H9 (cell line): Measurements from ENCODE around the gene SFMBT2. TPM values are rescaled to one million over a fixed set of nuclear protein-coding genes. Genes with fewer than 3 reads are reported as not detected.
"Not testable (repeated sequence)": the region's sequence is repeated elsewhere in the genome, so short reads cannot be mapped to it uniquely, and the experiment has no call there.

Experiments
- DNase-seq: peaks from one replicate; pipeline ENCODE4 v3.0.0-alpha.2; 2017
- H2AFZ ChIP-seq: one replicate; pipeline ENCODE4 v1.6.1; 2013; ENCODE audit warnings: mild to moderate bottlenecking, low read length, control low read depth, moderate library complexity
- H2AK5ac ChIP-seq: 2 replicates; pipeline ENCODE4 v1.6.1; 2013; ENCODE audit warnings: low read length, control low read depth, mixed read lengths; ENCODE audit not compliant: insufficient read length
- H2BK120ac ChIP-seq: one replicate; pipeline ENCODE4 v1.6.1; 2013; ENCODE audit warnings: low read depth, mild to moderate bottlenecking, low read length, control low read depth, inconsistent platforms; ENCODE audit not compliant: poor library complexity, severe bottlenecking
- H2BK12ac ChIP-seq: 2 replicates; pipeline ENCODE4 v1.6.1; 2013; ENCODE audit warnings: low read length, control low read depth, mixed read lengths, low read depth; ENCODE audit not compliant: insufficient read length
- H2BK15ac ChIP-seq: 2 replicates; pipeline ENCODE4 v1.6.1; 2013; ENCODE audit warnings: low read depth, low read length, control low read depth
- H2BK20ac ChIP-seq: one replicate; pipeline ENCODE4 v1.6.1; 2013; ENCODE audit warnings: low read depth, mild to moderate bottlenecking, low read length, control low read depth, inconsistent platforms; ENCODE audit not compliant: poor library complexity, severe bottlenecking
- H2BK5ac ChIP-seq: 2 replicates; pipeline ENCODE4 v1.6.1; 2013; ENCODE audit warnings: low read length, control low read depth, mixed read lengths; ENCODE audit not compliant: insufficient read length
- H3K14ac ChIP-seq: 2 replicates; pipeline ENCODE4 v1.6.1; 2013; ENCODE audit warnings: low read length, control low read depth; ENCODE audit not compliant: insufficient read depth
- H3K18ac ChIP-seq: 2 replicates; pipeline ENCODE4 v1.6.1; 2013; ENCODE audit warnings: low read depth, mild to moderate bottlenecking, mixed read lengths, low read length, control low read depth; ENCODE audit not compliant: insufficient read length
- H3K23ac ChIP-seq: 2 replicates; pipeline ENCODE4 v1.6.1; 2013; ENCODE audit warnings: low read length, control low read depth, mixed read lengths, low read depth; ENCODE audit not compliant: insufficient read length
- H3K23me2 ChIP-seq: 2 replicates; pipeline ENCODE4 v1.6.1; 2013; ENCODE audit warnings: low read depth, mild to moderate bottlenecking, mixed read lengths, low read length, control low read depth; ENCODE audit not compliant: insufficient read length, poor library complexity, severe bottlenecking
- H3K27ac ChIP-seq: 2 replicates; pipeline ENCODE4 v1.5.1; 2013; ENCODE audit warnings: low read length, control low read depth, mixed read lengths, low read depth; ENCODE audit not compliant: insufficient read length
- H3K27me3 ChIP-seq: 2 replicates; pipeline ENCODE4 v1.6.1; 2013; ENCODE audit warnings: low read length, control low read depth, inconsistent platforms; ENCODE audit not compliant: insufficient read depth
- H3K4ac ChIP-seq: 2 replicates; pipeline ENCODE4 v1.6.1; 2013; ENCODE audit warnings: low read depth, mild to moderate bottlenecking, control low read depth, inconsistent platforms, low read length, moderate library complexity
- H3K4me1 ChIP-seq: 2 replicates; pipeline ENCODE4 v1.6.1; 2013; ENCODE audit warnings: low read length, control low read depth, inconsistent platforms; ENCODE audit not compliant: insufficient read depth
- H3K4me2 ChIP-seq: 2 replicates; pipeline ENCODE4 v1.6.1; 2013; ENCODE audit warnings: low read length, control low read depth, mixed read lengths; ENCODE audit not compliant: insufficient read length, insufficient read depth
- H3K56ac ChIP-seq: 2 replicates; pipeline ENCODE4 v1.6.1; 2013; ENCODE audit warnings: low read depth, mild to moderate bottlenecking, mixed read lengths, low read length, control low read depth; ENCODE audit not compliant: insufficient read length
- H3K79me1 ChIP-seq: 2 replicates; pipeline ENCODE4 v1.6.1; 2013; ENCODE audit warnings: low read depth, mild to moderate bottlenecking, moderate library complexity, low read length, control low read depth, inconsistent platforms; ENCODE audit not compliant: insufficient read depth, poor library complexity, severe bottlenecking
- H3K79me2 ChIP-seq: 2 replicates; pipeline ENCODE4 v1.6.1; 2013; ENCODE audit warnings: low read length, control low read depth, inconsistent platforms; ENCODE audit not compliant: insufficient read depth
- H3K9ac ChIP-seq: 2 replicates; pipeline ENCODE4 v1.6.1; 2013; ENCODE audit warnings: low read length, control low read depth, mixed read lengths; ENCODE audit not compliant: insufficient read length; ENCODE audit errors: extremely low read depth
- H3K9me3 ChIP-seq: one replicate; pipeline ENCODE4 v1.6.1; 2013; ENCODE audit warnings: low read depth, low read length, inconsistent platforms; ENCODE audit not compliant: control insufficient read depth
- H3T11ph ChIP-seq: one replicate; pipeline ENCODE4 v1.6.1; 2013; ENCODE audit warnings: mild to moderate bottlenecking, low read length, control low read depth, inconsistent platforms
- H4K20me1 ChIP-seq: one replicate; pipeline ENCODE4 v1.6.1; 2013; ENCODE audit not compliant: control insufficient read depth, insufficient read length, insufficient read depth
- H4K5ac ChIP-seq: 2 replicates; pipeline ENCODE4 v1.6.1; 2013; ENCODE audit warnings: low read depth, mild to moderate bottlenecking, mixed read lengths, low read length, control low read depth; ENCODE audit not compliant: insufficient read length
- H4K8ac ChIP-seq: replicated peaks from 2 replicates; pipeline ENCODE4 v1.6.1; 2013; ENCODE audit warnings: low read length, control low read depth, mixed read lengths, low read depth; ENCODE audit not compliant: insufficient read length
- H4K91ac ChIP-seq: 2 replicates; pipeline ENCODE4 v1.6.1; 2013; ENCODE audit warnings: low read depth, mild to moderate bottlenecking, moderate library complexity, mixed read lengths, low read length, control low read depth; ENCODE audit not compliant: insufficient read length
- H3K27ac Mint-ChIP-seq, 3 experiments: 2 replicates in 2 of 3; 3 replicates in 1 of 3; pipeline ENCODE4 v1.8.0; 2020 to 2021; ENCODE audit warnings: mixed read lengths in 3 of 3, mild to moderate bottlenecking in 1 of 3, moderate library complexity in 1 of 3
- H3K27me3 Mint-ChIP-seq: 2 replicates; pipeline ENCODE4 v1.8.0; 2021; ENCODE audit warnings: low read depth, mild to moderate bottlenecking, moderate library complexity, mixed read lengths
- H3K36me3 Mint-ChIP-seq, 3 experiments: 2 replicates in 2 of 3; 3 replicates in 1 of 3; pipeline ENCODE4 v1.8.0; 2020 to 2021; ENCODE audit warnings: low read depth in 3 of 3, mixed read lengths in 3 of 3; ENCODE audit not compliant: insufficient read depth in 1 of 3
- H3K4me1 Mint-ChIP-seq, 2 experiments: 2 replicates each; pipeline ENCODE4 v1.8.0; 2020; ENCODE audit warnings: mixed read lengths in 2 of 2
- H3K4me3 Mint-ChIP-seq, 2 experiments: 2 replicates in 1 of 2; 3 replicates in 1 of 2; pipeline ENCODE4 v1.8.0; 2020 to 2021; ENCODE audit warnings: mild to moderate bottlenecking in 2 of 2, mixed read lengths in 2 of 2, moderate library complexity in 1 of 2
- H3K9me3 Mint-ChIP-seq, 2 experiments: 2 replicates in 1 of 2; 3 replicates in 1 of 2; pipeline ENCODE4 v1.8.0; 2020; ENCODE audit warnings: mild to moderate bottlenecking in 2 of 2, mixed read lengths in 2 of 2, moderate library complexity in 1 of 2
- CTCF ChIP-seq: fragments of 200-600 bp; sonication (generic); conservative IDR thresholded peaks from 3 replicates; pipeline ENCODE4 v1.8.0; 2021; ENCODE audit warnings: antibody characterized with exemption, mild to moderate bottlenecking
- WGBS: extraction: QIAGEN DNeasy Blood & Tissue Kit; methylation state at CpG from one replicate; pipeline ENCODE4 v1.1.7; 2013; ENCODE audit warnings: missing lambda C conversion rate, low lambda C conversion rate, mixed read lengths; ENCODE audit not compliant: insufficient read length; ENCODE audit errors: extremely low coverage; 5-methylcytosine and 5-hydroxymethylcytosine counted together
- total RNA-seq: library from RNA; stranded (reverse); gene quantifications from 2 replicates; pipeline ENCODE4 v1.2.1, GENCODE V29; 2021

The SFMBT2 gene
- total RNA-seq, 1 experiment from 2014 or later: 5.3 TPM

GRCh38 chr10:7391748-7392147 lies 19.1 kb downstream of the SFMBT2 start:
- Mint-ChIP-seq H3K9me3 (no peaks in the 10 kb centered on the region), H3K4me1 (peaks cover 4 to 5% of the 10 kb centered on the region in 2 experiments), H3K27ac (no peak overlapping the region), H3K36me3 (no peaks in the 10 kb centered on the region; a peak in 1 of 7 replicates), H3K4me3 (no peak overlapping the region), H3K27me3 (no peaks in the 10 kb centered on the region)
- no CpG with 5 or more reads among the region's 6 CpGs for WGBS
- no peak overlapping the region for H2BK5ac ChIP-seq
- no peak overlapping the region for H2BK12ac ChIP-seq
- H3K9me3 ChIP-seq: no peaks in the 10 kb centered on the region
- no peak overlapping the region for H3K27ac ChIP-seq
- no peak overlapping the region for H2BK15ac ChIP-seq
- TF ChIP-seq CTCF: no peak
- H4K5ac ChIP-seq: no peak overlapping the region
- H3K56ac ChIP-seq: no peak overlapping the region
- no peak overlapping the region for H2AK5ac ChIP-seq
- H3K4me2 ChIP-seq: no peak overlapping the region
- H4K20me1 ChIP-seq: no peaks in the 10 kb centered on the region
- no peaks in the 10 kb centered on the region for H3K27me3 ChIP-seq
- no peak for DNase-seq
- no peak overlapping the region for H3K4ac ChIP-seq
- H2BK20ac ChIP-seq: no peak overlapping the region
- H4K91ac ChIP-seq: no peak overlapping the region
- H3K79me2 ChIP-seq: 0 out of 2 replicates have a peak, but pooled peaks cover 2% of the 10 kb centered on the region
- no peak overlapping the region for H3T11ph ChIP-seq
- no peak overlapping the region for H4K8ac ChIP-seq
- H2BK120ac ChIP-seq: no peak overlapping the region
- H3K23ac ChIP-seq: no peak overlapping the region
- H3K4me1 ChIP-seq: no peaks in the 10 kb centered on the region
- no peak overlapping the region for H3K18ac ChIP-seq
- peaks cover 3% of the 10 kb centered on the region for H3K79me1 ChIP-seq
- no peak overlapping the region for H3K9ac ChIP-seq
- no peak overlapping the region for H3K14ac ChIP-seq
- H3K23me2 ChIP-seq: no peaks in the 10 kb centered on the region
- no peak overlapping the region for H2AFZ ChIP-seq

GRCh38 chr10:7390689-7391110 lies 20.1 kb downstream of the SFMBT2 start:
- H3K56ac ChIP-seq, H3K4me1 ChIP-seq, H3K27me3 ChIP-seq, H3K9ac ChIP-seq, H3K23ac ChIP-seq, H3K27ac Mint-ChIP-seq, H2BK5ac ChIP-seq, H3K9me3 ChIP-seq, H2BK12ac ChIP-seq, H3K4me1 Mint-ChIP-seq, H2AFZ ChIP-seq, H4K91ac ChIP-seq, H3K79me1 ChIP-seq, H2AK5ac ChIP-seq, H3K18ac ChIP-seq, H3T11ph ChIP-seq, H4K8ac ChIP-seq, DNase-seq, H3K27ac ChIP-seq, H3K14ac ChIP-seq, H3K36me3 Mint-ChIP-seq, H3K4me2 ChIP-seq, H2BK15ac ChIP-seq, H3K27me3 Mint-ChIP-seq, H3K23me2 ChIP-seq, H3K79me2 ChIP-seq, H3K4me3 Mint-ChIP-seq, H3K9me3 Mint-ChIP-seq, H2BK120ac ChIP-seq, H3K4ac ChIP-seq, H2BK20ac ChIP-seq, H4K20me1 ChIP-seq, H4K5ac ChIP-seq: not testable (repeated sequence)
- no CpG with 5 or more reads among the region's 6 CpGs for WGBS
